NCI-H1436 (cell line): ENCODE data around the gene PPIF.

Experiments
- DNase-seq: peaks from one replicate; lab custom pipeline; 2025; lab: John Stamatoyannopoulos, UW

The PPIF gene

DNA sequence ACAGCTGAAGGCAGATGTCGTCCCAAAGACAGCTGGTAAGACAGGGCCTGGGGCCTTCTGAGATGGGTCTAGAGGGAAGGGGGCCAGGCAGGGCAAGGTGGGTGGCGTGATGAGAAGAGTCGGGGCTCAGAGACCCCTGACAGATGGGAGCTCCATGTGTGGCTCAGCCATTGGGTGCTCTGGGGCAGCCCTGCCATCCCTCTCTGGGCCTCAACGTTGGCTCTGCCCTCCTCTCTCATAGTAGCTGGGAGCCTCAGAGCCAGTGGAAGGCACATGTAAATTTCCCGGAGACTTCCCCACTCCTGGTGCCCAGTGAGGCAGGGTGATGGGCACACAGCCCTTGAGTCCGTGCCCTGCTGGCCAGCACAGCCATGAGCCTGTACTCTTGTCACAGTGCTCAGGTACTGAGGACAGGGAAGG, 1.8 kb downstream of the PPIF start:
- no peak for DNase-seq

DNA sequence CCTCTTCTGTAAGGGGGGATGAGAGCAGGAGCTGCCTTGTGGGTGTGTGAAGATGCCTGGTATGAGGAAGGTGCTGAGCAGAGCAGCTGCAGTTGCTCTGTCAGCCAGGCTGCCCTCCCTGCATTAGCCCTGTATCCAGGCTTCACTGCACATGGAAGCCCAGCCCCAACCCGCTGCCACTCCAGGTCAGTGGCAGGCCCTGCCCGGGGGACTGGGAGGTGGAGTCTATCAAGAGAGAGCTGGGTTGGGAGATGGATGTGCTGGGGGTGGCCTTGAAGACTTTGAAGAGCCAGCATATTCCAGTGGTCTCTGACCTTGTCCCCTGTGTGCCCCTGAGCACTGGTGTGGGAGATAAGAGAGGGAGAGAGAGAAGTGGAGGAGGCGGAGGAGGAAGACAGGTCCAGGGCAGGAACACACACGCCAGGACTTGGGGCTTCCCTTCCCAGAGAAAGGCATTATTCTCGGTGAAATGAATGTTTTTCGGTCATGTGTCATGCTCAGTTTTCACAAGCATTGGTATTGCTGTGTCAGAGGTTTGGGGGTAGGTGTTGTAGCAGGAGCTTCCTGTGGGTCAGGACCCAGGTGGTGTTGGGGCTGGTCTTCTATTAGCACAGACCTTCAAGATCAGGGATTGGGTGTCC, 2.6 kb downstream of the PPIF start:
- DNase-seq: no peak

DNA sequence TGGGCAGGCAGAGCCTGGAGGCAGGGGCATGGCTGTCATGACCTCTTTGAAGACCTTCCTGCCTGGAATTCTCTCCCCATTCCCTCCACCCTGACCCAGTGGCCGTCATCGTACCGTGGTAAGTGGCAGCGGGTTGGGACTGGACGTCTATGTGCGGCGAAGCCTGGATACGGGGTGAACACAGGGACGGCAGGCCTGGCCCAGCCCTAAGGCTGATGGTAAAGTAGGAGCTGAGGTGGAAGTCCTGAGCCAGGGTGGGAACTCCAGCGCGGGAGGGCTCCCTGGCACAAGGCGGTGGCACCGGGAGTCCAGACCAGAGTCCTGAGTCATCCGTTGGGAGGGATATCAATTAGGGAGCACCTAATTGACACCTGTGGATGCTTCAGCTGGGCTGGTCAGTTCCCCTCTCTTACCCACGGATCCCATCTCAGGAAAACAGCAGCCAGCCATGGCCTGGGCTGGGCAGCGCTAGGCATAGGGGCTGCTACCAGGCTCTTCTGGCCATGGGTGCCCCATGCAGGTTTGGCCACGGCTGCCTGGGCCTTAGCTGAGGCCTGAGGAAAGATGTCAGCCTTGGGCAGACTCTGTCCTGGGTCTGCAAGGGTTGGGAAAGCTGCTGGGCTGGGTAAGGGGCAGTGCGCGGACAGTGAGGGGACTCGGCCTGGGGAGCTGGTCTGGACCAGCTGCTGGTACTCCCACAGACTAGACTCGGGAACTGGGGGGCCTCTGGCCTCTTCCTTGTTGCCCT, 3.3 kb downstream of the PPIF start:
- DNase-seq: no peak

DNA sequence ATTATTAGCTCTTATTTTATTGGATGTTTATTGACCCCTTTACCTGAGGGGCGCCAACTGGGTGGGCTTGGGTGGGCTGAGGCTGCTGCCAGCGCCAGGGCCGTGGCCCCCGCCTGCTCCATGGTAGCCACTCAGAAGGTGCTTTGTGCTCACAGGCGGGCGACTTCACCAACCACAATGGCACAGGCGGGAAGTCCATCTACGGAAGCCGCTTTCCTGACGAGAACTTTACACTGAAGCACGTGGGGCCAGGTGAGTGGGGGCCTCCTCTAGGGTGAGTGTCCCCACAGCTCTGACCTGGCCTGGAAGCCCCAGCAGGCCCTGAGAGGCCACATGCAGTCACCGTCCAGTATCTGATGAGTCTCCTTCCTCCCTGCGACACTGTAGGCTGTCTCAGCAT, 4.1 kb downstream of the PPIF start:
- no peak for DNase-seq

DNA sequence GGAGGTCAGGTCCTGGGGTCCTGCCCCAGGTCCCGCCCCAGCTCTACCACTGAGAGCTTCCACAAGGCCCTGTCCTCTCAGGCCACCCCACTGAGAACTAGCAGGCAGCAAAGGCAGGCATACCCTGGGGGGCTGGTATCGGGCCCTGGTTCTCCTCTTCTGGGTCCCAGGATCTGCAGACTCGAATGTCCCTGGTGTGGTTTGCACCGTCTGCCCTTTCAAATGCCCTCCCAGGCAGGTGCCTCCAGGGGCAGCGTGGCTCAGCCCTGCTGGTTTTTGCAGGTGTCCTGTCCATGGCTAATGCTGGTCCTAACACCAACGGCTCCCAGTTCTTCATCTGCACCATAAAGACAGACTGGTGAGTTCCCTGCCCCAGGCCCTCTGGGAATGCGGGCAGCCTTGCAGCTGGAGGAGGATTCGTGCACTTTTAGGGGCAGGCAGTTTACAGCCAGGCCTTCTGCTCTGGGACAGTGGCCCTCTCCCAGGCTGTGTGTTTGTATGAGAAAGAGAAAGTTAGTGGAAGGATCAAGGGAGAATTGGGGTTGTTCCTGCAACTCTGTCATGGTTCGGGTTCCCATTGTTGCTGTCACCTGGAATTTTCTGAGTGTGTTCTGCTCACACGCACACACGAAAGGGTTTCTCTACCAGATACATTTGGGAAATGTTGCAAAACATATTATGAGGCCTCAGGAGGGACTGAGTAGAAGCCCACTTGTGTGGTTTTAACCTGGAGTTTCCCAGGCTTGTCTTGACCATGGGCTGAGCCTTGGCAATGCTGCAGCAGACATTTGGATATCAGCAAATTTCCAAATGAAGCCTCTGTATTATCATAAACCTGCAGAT, 5.0 kb downstream of the PPIF start:
- DNase-seq: no peak

DNA sequence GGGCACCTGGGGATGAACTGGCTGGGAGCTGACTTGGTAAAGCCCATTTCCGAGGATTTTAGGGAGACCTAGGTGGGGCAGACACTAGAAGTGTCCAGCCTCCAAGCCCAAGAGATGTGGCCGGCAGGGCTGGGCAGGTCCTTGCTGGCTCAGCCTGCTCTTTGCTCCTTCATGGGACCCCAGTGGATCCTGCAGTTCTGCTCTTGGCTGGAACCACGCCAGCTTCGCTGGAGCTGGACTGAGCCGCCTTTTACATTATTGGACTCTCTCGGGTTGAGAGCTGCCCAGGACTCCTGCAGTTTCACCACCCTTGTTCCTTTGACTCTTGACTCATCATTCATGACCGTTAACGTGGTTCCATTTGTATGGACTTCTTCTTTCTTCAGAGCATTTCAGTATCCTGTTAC, 5.7 kb downstream of the PPIF start:
- no peak for DNase-seq

DNA sequence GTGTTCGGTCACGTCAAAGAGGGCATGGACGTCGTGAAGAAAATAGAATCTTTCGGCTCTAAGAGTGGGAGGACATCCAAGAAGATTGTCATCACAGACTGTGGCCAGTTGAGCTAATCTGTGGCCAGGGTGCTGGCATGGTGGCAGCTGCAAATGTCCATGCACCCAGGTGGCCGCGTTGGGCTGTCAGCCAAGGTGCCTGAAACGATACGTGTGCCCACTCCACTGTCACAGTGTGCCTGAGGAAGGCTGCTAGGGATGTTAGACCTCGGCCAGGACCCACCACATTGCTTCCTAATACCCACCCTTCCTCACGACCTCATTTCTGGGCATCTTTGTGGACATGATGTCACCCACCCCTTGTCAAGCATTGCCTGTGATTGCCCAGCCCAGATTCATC, 6.5 kb downstream of the PPIF start:
- DNase-seq: no peak

DNA sequence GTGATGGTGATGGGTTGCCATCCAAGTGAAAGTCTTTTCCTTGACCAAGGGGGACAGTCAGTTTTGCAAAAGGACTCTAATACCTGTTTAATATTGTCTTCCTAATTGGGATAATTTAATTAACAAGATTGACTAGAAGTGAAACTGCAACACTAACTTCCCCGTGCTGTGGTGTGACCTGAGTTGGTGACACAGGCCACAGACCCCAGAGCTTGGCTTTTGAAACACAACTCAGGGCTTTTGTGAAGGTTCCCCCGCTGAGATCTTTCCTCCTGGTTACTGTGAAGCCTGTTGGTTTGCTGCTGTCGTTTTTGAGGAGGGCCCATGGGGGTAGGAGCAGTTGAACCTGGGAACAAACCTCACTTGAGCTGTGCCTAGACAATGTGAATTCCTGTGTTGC, 6.9 kb downstream of the PPIF start:
- DNase-seq: no peak

DNA sequence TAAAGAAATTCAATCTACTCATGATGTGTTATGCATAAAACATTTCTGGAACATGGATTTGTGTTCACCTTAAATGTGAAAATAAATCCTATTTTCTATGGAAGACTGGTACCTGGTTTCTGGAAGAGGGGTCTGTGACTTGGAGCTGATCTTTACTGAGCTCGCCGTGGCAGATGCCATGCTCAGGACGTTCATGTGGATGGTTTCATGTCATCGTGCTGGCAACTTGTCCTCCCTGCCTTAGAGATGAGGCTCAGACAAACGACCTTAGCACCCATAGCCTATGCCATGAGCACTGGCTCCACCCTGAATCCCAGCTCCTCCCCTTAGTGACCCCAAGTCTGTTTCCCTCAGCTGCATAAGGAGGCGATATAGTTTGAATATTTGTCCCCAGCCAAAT, 7.3 kb downstream of the PPIF start:
- no peak for DNase-seq

DNA sequence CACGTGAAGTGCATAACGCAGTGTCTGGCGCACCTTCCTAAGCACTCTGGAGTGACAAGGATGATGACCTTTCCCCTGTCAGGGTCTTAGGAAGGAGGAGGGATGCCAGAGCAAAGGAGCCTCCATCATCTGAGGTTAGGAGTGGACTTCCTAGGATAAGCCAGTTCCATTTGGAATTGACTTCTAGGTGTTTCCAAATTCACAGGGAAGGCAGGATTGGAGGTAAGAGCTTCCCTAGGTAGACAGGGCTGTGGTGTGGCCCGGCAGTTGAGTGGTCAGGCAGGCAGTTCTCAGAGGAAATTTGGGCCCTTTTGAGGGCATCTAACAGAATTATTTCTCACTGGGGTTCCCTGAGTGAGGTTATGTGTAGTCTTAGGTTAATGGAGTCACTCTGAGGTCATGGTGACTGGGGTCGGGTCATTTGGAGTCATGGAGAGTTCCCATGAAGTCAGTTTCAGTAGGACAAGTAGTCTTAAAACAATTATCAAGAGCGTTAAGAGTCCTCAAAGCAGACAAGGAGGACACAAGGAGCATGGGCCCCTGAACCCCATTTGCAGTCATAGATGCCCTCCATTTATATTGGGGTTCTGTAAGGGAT, 8.2 kb downstream of the PPIF start:
- DNase-seq: no peak

DNA sequence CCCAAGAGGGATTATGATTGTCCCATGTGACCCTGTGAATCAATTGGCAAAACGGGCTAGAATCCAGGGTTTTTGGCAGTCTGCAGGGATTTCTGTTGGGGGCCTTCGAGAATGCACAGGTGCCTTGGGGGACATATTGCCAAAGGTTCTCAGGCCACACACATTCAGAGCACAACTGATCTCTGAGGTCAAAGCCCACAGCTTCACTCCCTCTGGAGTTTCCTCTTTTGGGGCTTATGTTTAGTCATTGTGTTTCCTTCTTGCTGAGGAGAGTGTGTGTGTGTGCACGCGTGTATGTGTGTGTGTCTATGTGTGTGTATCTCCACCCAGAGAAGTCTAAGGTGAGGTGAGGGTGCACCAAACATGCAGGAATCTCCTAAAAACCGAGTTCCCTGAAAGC, 8.8 kb downstream of the PPIF start:
- DNase-seq: no peak

DNA sequence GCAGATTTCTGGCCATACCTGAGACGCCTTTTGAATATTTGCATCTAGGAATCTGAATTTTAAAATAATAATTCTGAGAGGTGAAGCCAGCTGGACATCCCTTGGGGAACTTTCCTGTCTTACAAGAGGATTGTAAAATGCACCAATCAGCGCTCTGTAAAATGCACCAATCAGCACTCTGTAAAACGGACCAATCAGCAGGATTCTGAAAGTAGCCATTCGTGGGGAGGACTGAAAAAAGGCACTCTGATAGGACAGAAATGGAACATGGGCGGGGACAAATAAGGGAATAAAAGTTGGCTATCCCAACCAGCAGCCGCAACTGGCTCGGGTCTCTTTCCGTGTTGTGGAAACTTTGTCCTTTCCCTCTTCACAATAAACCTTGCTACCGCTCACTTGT, 9.9 kb downstream of the PPIF start:
- no peak for DNase-seq

DNA sequence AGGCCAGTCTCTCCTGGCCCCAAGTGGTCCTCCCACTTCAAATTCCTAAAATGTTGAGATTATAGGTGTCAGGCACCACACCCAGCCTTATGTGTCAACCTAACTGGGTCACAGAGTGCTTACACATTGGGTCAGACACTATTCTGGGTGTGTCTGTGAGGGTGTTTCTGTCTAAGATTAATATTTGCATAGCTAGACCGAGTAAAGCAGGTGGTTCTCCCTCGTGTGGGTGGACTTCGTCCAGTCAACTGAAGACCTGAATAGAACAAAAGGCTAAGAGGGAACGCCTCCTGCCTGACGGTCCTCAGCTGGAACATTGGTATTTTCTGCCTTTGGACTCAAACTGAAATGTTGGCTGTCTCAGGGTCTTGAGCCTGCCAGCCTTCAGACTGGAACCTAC, 11.5 kb downstream of the PPIF start:
- DNase-seq: no peak

DNA sequence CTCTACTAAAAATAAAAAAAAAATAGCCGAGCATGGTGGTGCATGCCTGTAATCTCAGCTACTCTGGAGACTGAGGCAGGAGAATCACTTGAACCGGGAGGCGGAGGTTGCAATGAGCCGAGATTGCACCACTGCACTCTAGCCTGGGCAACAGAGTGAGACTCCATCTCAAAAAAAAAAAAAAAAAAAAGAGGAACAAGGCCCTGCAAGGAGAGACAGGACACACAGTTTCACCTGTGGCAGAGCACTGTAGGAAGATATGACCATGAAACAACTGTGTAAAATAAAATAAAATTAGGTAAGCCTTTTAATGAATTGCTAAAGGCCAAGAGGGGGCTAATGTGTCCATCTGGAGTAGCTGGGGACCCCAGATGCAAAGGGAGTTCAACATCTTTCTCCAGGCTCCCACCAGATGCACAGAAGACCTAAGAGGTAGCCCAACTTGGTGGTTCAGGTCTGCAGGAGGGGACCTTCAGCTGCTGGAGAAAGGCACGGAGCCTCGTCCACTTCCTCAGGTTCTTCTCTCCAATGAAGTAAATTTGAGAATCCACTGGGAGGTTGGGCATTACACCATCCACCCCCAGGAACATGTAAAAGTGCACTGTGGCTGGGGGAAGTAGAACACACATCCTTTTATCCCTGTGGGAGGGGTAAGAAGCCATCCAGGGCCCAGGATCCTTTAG, 12.7 kb downstream of the PPIF start:
- no peak for DNase-seq

DNA sequence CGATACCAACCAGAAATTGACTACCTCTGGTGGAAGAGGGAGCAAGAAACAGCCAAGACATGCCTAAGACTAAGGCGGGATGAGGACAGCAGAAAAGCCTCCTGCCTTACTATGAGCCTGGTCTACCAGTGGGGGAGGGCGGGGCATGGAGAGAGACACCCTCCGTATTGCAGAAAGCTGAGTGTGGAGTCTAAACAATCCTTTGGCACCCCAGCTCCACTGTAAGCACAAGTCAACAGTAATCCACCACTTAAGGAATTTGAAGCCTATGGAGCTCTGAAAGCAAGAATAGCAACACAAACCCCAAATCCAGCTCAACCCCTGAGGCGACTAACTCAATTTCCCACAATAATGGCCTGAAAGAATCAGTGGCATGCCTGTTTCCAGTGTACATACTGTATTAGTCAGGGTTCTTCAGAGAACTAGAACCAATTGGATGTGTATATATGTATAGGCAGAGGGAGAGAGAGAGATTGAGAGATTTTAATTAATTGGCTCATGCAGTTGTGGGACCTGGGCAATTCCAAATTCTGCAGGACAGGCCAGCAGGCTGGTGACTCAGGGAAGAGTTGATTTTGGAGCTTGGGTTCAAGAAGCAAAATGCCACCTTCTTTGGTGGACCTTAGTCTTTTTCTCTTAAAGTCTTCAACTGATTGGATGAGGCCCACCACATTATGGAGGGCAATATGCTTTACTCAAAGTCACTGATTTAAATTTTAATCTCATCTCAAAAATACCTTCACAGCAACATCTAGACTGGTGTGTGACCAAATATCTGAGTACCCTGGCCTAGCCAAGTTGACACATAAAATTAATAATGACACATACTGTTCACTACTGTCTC, 13.5 kb downstream of the PPIF start:
- no peak for DNase-seq

DNA sequence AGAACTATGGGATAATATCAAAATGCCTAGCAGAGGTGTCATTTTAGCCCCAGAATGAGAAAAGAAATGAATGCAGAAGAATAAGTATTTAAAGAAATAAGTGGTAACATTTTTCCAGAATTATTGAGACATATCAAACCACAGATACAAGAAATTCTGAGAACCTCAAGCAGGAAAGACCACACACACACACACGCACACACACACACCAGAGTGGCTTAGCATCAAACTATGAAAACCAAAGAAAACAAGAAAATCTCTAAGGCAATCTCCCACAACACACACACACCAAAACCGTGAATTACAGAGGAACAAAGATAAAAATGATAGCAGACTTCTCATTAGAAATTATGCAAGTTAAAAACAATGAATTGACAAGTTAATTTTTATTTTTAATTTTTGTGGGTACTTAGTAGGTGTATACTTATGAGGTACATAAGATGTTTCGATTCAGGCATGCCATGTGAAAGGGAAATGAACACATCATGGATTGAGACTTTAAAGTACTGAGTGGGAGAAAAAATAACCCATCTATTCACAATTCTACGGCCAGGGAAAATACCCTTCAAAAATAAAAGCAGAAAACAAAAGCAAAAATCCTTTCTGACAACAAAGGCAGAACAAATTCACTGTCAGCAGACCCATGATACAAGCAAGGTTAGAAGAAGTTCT, 14.6 kb downstream of the PPIF start:
- DNase-seq: no peak

DNA sequence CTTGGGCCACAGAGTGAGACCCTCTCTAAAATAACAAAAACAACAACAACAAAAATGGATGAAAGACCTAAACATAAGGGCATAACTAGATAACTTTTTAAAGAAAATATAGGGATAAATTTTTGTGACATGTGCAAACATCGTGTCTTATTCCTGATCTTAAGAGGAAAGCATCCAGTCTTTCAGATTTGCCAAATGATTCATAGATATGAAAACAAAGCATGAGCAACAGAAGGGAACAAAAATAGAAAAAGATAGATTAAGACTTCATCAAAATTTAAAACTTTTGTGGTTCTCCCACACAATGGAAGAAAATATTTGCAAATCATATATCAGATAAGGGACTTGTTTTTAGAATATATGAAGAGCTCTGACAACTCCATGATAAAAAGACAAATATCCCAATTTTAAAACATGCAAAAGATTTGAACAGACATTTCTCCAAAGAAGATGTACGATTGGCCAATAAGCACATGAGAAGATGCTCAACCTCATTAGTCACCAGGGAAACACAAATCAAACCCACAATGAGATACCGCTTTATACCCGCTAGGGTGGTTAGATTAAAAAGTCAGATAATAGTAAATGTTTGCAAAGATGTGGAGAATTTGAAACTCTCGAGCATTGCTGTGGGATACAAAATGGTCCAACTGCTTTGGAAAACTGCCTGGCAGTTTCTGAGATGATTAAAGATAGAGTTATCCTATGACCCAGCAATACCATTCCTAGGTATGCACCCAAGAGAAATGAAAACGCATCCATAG, 20.3 kb downstream of the PPIF start:
- DNase-seq: no peak

DNA sequence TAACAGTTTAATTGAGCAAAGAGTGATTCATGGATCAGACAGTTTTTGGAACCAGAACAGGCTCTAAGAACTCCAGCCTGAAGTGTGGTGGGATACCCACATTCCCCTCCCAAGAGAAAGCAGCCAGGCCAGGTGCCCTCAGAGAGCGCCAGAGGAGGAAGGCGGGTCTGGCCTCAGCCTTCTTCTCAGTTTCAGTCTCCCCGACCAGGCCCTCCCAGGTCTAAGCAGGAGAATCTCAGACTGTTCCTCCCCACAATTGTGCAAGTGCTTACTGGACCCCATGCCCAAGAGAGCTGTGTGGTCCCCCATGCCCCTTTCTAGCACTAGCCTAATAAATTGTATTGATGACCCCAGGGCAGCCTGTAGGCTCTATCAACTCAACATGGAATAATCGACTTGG, 25.6 kb downstream of the PPIF start:
- no peak for DNase-seq

DNA sequence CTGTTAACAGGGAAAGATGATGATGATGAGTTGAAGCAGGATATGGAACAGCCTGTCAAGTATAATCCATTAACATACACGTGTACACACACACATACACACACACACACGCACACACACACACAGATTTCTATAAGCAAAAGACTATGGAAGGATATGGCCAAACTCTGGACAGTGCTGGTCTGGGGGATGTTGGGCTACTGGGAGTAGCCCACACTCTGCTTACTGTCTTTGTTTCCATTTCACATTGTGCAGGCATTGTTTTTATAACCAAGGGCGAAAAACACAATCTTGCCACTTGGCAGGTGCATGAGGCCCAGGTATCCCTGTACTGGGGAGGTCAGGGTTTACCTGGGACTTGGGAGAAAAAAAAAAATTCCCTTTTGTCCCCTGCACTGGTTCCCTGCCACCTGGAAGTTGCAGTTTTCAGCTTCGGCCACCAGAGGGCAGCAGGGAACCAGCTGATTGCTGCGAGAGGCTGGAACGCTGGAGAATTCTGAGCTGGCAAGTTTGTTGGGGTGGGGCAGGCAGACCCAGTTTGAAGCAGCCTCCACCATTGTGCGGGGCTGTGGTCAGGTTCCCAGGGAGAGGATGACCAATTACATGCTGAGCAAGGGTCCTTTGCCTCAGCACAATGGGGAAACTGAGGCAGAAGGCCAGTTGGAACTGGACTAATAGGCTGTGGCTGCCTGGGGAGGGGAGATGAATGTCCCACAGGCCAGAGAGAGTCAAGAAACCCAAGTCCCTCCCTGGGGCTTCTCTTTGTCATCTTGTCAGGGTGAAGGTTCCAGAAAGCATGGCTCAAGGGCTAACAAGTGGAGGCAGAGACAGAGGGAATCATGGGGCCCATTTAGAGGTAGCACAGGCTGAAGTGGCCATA, 27.3 kb downstream of the PPIF start:
- peak; percentile 66 for DNase-seq
